A549 (cell line): ENCODE results near the gene ECEL1. TPM values are rescaled to one million over a fixed set of nuclear protein-coding genes. Genes with fewer than 3 reads are reported as not detected.

Source experiments
- ATAC-seq, 2 experiments: fragments of 200-7000 bp in 1 of 2; fragments of >200 bp in 1 of 2; cut with Nextera tagmentation in 1 of 2; cut with Tn5 transposase in 1 of 2; 3 replicates each; pipeline versions ENCODE4 v1.8.0 to v1.9.1; 2018 to 2020; ENCODE audit warnings: mild to moderate bottlenecking in 1 of 2, moderate library complexity in 1 of 2
- CTCF ChIA-PET: fragments of 300-600 bp; sonication (Branson Sonifier 250); formaldehyde crosslinking; extraction: SDS; loops from one replicate; lab custom pipeline; 2021; ENCODE audit warnings: antibody characterized with exemption, inconsistent platforms; lab: Yijun Ruan, JAX
- POLR2A ChIA-PET: fragments of 350-600 bp; formaldehyde crosslinking; extraction: SDS; loops from one replicate; lab custom pipeline; 2021; ENCODE audit warnings: antibody characterized with exemption, inconsistent platforms; lab: Yijun Ruan, JAX
- DNase-seq, 2 experiments: peaks; one replicate each; pipeline versions ENCODE4 v3.0.0 to v3.0.0-alpha.2; 2011 to 2016; ENCODE audit warnings: low read depth in 1 of 2, low spot score in 1 of 2
- FAIRE-seq: peaks from 2 replicates; lab custom pipeline; 2011; peaks lifted over from hg19 to GRCh38; lab: Jason Lieb, UNC
- H3K27ac ChIP-seq, 2 experiments: fragments of >200 bp; sonication (Bioruptor Twin); formaldehyde crosslinking; 3 replicates each; pipeline ENCODE4 v1.5.1; 2016 to 2017
- H3K4me1 ChIP-seq: fragments of >200 bp; sonication (Bioruptor Twin); formaldehyde crosslinking; 3 replicates; pipeline ENCODE4 v1.6.1; 2016
- H3K4me2 ChIP-seq: fragments of >200 bp; sonication (Bioruptor Twin); formaldehyde crosslinking; 3 replicates; pipeline ENCODE4 v1.6.1; 2016
- H3K4me3 ChIP-seq: fragments of >200 bp; sonication (Bioruptor Twin); formaldehyde crosslinking; 3 replicates; pipeline ENCODE4 v1.5.1; 2016
- H3K9me3 ChIP-seq: fragments of >200 bp; sonication (Bioruptor Twin); formaldehyde crosslinking; 3 replicates; pipeline ENCODE4 v1.6.1; 2016
- CBX8 ChIP-seq: fragments of 200-600 bp; sonication (generic); IDR thresholded peaks from 2 replicates; pipeline ENCODE4 v1.6.1; 2016
- CHD4 ChIP-seq: fragments of 200-600 bp; sonication (generic); IDR thresholded peaks from 2 replicates; pipeline ENCODE4 v1.6.1; 2016; ENCODE audit warnings: antibody characterized with exemption, mild to moderate bottlenecking, borderline replicate concordance
- CTCF ChIP-seq: fragments of >200 bp; sonication (Bioruptor Twin); formaldehyde crosslinking; IDR thresholded peaks from 3 replicates; pipeline ENCODE4 v1.5.1; 2016
- HEYL ChIP-seq: fragments of 250-450 bp; sonication (Bioruptor Pico); IDR thresholded peaks from 2 replicates; pipeline ENCODE4 v1.8.0; 2021; ENCODE audit warnings: mild to moderate bottlenecking, moderate library complexity
- KDM5A ChIP-seq: fragments of 200-600 bp; sonication (generic); IDR thresholded peaks from 2 replicates; pipeline ENCODE4 v1.6.1; 2016; ENCODE audit warnings: antibody characterized with exemption, mild to moderate bottlenecking
- MAFK ChIP-seq: fragments of 450-650 bp; IDR thresholded peaks from 2 replicates; pipeline ENCODE4 v1.6.1; 2014; ENCODE audit not compliant: partially characterized antibody
- PHF8 ChIP-seq: fragments of 200-600 bp; sonication (generic); IDR thresholded peaks from 2 replicates; pipeline ENCODE4 v1.6.1; 2016; ENCODE audit warnings: low read depth, mild to moderate bottlenecking, antibody characterized with exemption, moderate library complexity, borderline replicate concordance
- RAD21 ChIP-seq, 2 experiments: fragments of >200 bp in 1 of 2; sonication (Bioruptor Twin) in 1 of 2; formaldehyde crosslinking in 1 of 2; IDR thresholded peaks in 1 of 2; conservative IDR thresholded peaks in 1 of 2; 2 replicates in 1 of 2; 3 replicates in 1 of 2; pipeline ENCODE4 v1.6.1; 2012 to 2018; ENCODE audit warnings: inconsistent platforms in 1 of 2
- RCOR1 ChIP-seq: fragments of 150-350 bp; IDR thresholded peaks from 2 replicates; pipeline ENCODE4 v1.6.1; 2014; ENCODE audit warnings: antibody characterized with exemption, low read length, low read depth
- SMC3 ChIP-seq: fragments of >200 bp; sonication (Bioruptor Twin); formaldehyde crosslinking; IDR thresholded peaks from 3 replicates; pipeline ENCODE4 v1.6.1; 2018; ENCODE audit warnings: inconsistent platforms
- TFCP2L1 ChIP-seq: fragments of 250-450 bp; sonication (Bioruptor Pico); IDR thresholded peaks from 2 replicates; pipeline ENCODE4 v1.5.0; 2021; ENCODE audit warnings: mild to moderate bottlenecking
- WGBS: methylation state at CpG from one replicate; pipeline ENCODE4 v1.1.6; 2017; ENCODE audit errors: missing lambda C conversion rate; 5-methylcytosine and 5-hydroxymethylcytosine counted together
- polyA plus RNA-seq, 4 experiments: library from polyadenylated mRNA; depleted of rRNA in 3 of 4; stranded (reverse); fragments of >200 nt; fragmentation: RNase III in 1 of 4; extraction: RNeasy Plus Mini Kit Qiagen cat#74134 plus additional on column Dnase treatment in 1 of 4; gene quantifications; 2 replicates in 3 of 4; 3 replicates in 1 of 4; pipeline ENCODE4 v1.2.3, GENCODE V29; 2011 to 2017
- TF ChIP-seq, protein P1 (sequence below): fragments of 150-350 bp; IDR thresholded peaks from 2 replicates; pipeline ENCODE4 v1.6.1; 2014; ENCODE audit warnings: low read depth, mild to moderate bottlenecking, low read length

Gene ECEL1
- polyA plus RNA-seq, 2 of the 4 experiments (the other 2 are of a cell fraction) = 0.12 to 0.18 TPM

DNA sequence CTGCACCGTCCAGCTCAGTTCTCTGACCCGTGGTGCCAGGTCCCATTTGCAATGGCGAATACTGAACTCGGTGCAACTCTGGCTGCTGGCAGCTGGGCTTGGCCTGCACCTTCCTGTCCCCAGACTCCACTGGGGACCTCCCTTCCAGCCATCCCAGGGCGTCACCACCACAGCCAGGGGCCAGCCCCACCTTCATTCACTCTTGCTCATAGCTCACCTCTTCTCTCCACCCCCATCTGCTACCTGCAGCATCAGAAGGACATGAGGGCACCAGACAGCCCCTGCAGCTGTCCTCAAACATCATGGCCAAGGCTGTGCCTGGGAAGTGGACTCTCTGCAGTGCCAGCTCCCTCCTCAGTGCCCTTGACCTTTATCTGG, 47.9 kb downstream of the ECEL1 start:
- peak; percentile 49 for TF ChIP-seq CTCF
- TF ChIP-seq RAD21 (conservative IDR thresholded peaks at IDR 0.05 in 1 of 2, IDR thresholded peaks at IDR 0.05 in 1 of 2) = peak in 1 of 2 experiments; percentile 53; a peak in 3 of 5 replicates
- TF ChIP-seq MAFK = no peak
- peak; percentile 42; the same call in 2 of the 3 replicates for TF ChIP-seq SMC3
- Histone ChIP-seq H3K4me1 (peaks cover 16% of the 10 kb centered on the region), H3K27ac (no peak overlapping the region), H3K9me3 (no peaks in the 10 kb centered on the region), H3K4me3 (no peak overlapping the region), H3K4me2 (no peak overlapping the region; the same call in 2 of the 3 replicates)
- 67% methylated on average over 1 of the region's 5 CpGs for WGBS
- FAIRE-seq = no peak
- DNase-seq = no peak
- ChIA-PET CTCF (interaction anchor here (0.6 to 4.8 kb wide), 40 partner anchors 10 to 639 kb away, joined by 3 to 50 read pairs (median 4); partner anchors contain the start of gene PRSS56), POLR2A (no interaction called here)
- peak; percentile 9 to 12; a peak in 4 of 6 replicates for ATAC-seq

DNA sequence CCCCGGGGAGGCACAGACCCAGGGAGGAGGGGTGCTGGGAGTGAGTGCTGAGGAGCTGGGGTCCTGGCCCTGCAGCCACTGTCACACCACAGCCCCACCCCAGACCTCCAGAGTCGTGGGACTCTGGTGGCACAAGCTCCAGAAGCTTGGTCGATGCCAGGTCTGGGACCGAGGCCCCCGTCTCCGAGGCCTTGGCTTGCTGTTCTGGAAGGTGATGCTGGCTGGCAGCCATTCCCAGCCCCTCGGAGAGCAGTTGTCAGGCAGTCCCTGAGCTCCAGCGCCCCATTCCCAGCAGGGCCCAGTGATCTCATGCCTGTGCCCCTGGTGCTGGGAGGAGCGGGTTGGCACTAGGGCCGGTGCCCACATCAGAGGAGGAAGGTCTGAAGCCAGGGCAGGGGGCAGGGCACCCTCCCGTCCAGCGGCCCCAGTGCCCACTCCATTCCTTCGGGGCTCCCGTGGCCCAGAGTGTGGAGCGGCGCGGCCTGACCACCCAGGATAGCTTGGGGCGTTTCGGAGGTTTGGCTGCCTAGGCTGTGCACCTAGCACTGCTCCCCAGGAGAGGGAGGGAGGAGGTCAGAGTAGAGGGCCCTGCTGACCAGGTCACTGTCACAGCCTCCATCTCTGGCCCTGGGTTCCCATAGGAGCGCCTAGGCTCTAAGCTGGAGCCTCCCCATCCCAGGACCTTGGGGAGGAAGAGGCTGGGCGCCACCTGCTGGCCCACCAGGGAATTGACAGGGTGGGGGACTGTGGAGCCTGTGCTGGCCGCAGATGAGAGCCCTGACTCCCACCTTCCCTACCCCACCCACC, 48.5 kb downstream of the ECEL1 start:
- no peak for TF ChIP-seq TFCP2L1 (CRISPR knock-in tag)
- TF ChIP-seq SMC3 = peak; percentile 60
- peak; percentile 63 for TF ChIP-seq CTCF
- no peak for TF ChIP-seq HEYL (CRISPR knock-in tag)
- peak; percentile 58 to 67 for TF ChIP-seq RAD21 (conservative IDR thresholded peaks at IDR 0.05 in 1 of 2, IDR thresholded peaks at IDR 0.05 in 1 of 2)
- no peak for TF ChIP-seq CHD4
- TF ChIP-seq KDM5A = no peak
- no peak overlapping the region for H3K27ac ChIP-seq
- H3K4me1 ChIP-seq = peaks cover 11% of the 10 kb centered on the region
- H3K9me3 ChIP-seq = no peaks in the 10 kb centered on the region
- DNase-seq (peak in 1 of 2 experiments; percentile 44), FAIRE-seq (no peak), ATAC-seq (peak; percentile 65 to 84)
- no peak overlapping the region for H3K4me2 ChIP-seq
- H3K4me3 ChIP-seq = no peak overlapping the region
- ChIA-PET POLR2A (no interaction called here), CTCF (interaction anchor here (0.5 to 4.8 kb wide), 44 partner anchors 8 to 589 kb away, joined by 3 to 50 read pairs (median 4); partner anchors contain the start of gene PRSS56)
- 65% methylated on average over 12 of the region's 22 CpGs for WGBS

GRCh38 chr2:232438091-232438490, 49.5 kb downstream of the ECEL1 start:
- 51% methylated on average over 12 of the region's 12 CpGs for WGBS
- H3K27ac ChIP-seq = no peak overlapping the region
- CTCF ChIA-PET = interaction anchor here (0.6 to 2.9 kb wide), 8 partner anchors 9 to 532 kb away, joined by 3 to 16 read pairs (median 4); no protein-coding TSS in a partner anchor

More at GRCh38 chr2:232438091-232438490, 49.5 kb downstream of the ECEL1 start:
- Histone ChIP-seq H3K4me2 (no peak overlapping the region), H3K4me1 (peaks cover 8% of the 10 kb centered on the region; the same call in 1 of the 3 replicates), H3K9me3 (no peaks in the 10 kb centered on the region)
- no peak for ATAC-seq
- TF ChIP-seq CBX8 = no peak
- no peak for TF ChIP-seq CTCF
- no peak for TF ChIP-seq PHF8
- TF ChIP-seq RCOR1 = no peak
- TF ChIP-seq, protein P1, sequence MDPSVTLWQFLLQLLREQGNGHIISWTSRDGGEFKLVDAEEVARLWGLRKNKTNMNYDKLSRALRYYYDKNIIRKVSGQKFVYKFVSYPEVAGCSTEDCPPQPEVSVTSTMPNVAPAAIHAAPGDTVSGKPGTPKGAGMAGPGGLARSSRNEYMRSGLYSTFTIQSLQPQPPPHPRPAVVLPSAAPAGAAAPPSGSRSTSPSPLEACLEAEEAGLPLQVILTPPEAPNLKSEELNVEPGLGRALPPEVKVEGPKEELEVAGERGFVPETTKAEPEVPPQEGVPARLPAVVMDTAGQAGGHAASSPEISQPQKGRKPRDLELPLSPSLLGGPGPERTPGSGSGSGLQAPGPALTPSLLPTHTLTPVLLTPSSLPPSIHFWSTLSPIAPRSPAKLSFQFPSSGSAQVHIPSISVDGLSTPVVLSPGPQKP = no peak
- TF ChIP-seq, all 56 proteins: peak for 0
- no peak for DNase-seq
- no peak for FAIRE-seq
- no peak overlapping the region for H3K4me3 ChIP-seq
- POLR2A ChIA-PET = no interaction called here
